ENCODE results near the gene MUC5AC.
"Not testable (repeated sequence)": the region's sequence is repeated elsewhere in the genome, so short reads cannot be mapped to it uniquely, and the experiment has no call there.

The MUC5AC gene

DNA sequence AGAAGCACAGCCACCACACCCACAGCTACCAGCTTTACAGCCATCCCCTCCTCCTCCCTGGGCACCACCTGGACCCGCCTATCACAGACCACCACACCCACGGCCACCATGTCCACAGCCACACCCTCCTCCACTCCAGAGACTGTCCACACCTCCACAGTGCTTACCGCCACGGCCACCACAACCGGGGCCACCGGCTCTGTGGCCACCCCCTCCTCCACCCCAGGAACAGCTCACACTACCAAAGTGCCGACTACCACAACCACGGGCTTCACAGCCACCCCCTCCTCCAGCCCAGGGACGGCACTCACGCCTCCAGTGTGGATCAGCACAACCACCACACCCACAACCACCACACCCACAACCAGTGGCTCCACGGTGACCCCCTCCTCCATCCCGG lies 92.7 kb downstream of the MUC5AC start:
- H3K9me3 ChIP-seq (ENCODE audit: control insufficient read depth in 2 of 2, low read length in 2 of 2); H3K36me3 ChIP-seq (ENCODE audit: control insufficient read depth in 2 of 2, insufficient read depth in 2 of 2, low read length in 2 of 2); H3K4me3 ChIP-seq (ENCODE audit: low read length in 2 of 2); H3K27ac ChIP-seq (ENCODE audit: low read depth in 2 of 2, low read length in 2 of 2); H3K9ac ChIP-seq (ENCODE audit: low read depth in 1 of 2, low read length in 2 of 2); H3K4me1 ChIP-seq (ENCODE audit: control insufficient read depth in 2 of 2, insufficient read depth in 2 of 2, low read length in 2 of 2); H3K27me3 ChIP-seq (ENCODE audit: control insufficient read depth in 2 of 2, insufficient read depth in 2 of 2, low read length in 2 of 2): not testable (repeated sequence)

All from mucosa of rectum (tissue), 2 donors.